ENCODE measurements around the gene SUSD2. TPM values are rescaled to one million over a fixed set of nuclear protein-coding genes. Genes with fewer than 3 reads are reported as not detected.

SUSD2 gene
- total RNA-seq, 3 donors from 2014 or later: 1.3 to 3.9 (median 3.3) TPM

GRCh38 chr22:24154826-24155225 is 26.5 kb upstream of the SUSD2 start:
- ATAC-seq: no peak
- TF ChIP-seq, protein P1, sequence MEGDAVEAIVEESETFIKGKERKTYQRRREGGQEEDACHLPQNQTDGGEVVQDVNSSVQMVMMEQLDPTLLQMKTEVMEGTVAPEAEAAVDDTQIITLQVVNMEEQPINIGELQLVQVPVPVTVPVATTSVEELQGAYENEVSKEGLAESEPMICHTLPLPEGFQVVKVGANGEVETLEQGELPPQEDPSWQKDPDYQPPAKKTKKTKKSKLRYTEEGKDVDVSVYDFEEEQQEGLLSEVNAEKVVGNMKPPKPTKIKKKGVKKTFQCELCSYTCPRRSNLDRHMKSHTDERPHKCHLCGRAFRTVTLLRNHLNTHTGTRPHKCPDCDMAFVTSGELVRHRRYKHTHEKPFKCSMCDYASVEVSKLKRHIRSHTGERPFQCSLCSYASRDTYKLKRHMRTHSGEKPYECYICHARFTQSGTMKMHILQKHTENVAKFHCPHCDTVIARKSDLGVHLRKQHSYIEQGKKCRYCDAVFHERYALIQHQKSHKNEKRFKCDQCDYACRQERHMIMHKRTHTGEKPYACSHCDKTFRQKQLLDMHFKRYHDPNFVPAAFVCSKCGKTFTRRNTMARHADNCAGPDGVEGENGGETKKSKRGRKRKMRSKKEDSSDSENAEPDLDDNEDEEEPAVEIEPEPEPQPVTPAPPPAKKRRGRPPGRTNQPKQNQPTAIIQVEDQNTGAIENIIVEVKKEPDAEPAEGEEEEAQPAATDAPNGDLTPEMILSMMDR (IDR thresholded peaks at IDR 0.05): no peak
- Histone ChIP-seq H3K4me3 (no peak overlapping the region), H3K9me3 (no peaks in the 10 kb centered on the region), H3K4me1 (ENCODE audit: low read depth) (peaks cover 18% of the 10 kb centered on the region), H3K36me3 (ENCODE audit: low read depth) (no peaks in the 10 kb centered on the region)
- intact Hi-C loops (cut with DNase I, micrococcal nuclease): no loop called here
- no peak for DNase-seq

DNA sequence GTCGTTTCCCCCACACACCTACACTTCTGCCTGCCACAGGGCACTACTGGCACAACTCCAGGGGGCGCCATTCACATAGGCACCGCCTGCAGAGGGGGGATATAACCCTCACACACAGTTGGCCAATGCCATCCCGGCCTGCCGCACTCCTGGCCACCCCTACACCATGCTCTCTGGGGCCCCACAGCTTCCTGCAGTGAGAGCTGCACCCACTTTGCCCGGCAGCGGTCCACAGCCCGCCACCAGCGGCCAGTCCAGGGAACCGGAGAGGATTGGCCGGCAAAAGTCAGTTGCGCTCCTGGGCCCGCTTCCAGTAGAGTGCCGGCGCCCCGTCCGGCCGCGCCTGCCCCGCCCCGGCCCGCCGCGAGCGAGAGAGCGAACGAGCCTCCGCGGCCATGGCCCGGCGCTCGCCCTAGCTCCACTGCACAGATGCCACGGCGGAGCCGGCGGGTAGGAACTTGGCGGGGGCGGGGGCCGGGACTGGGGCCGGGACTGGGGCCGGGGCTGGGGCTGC is 25.6 kb upstream of the SUSD2 start:
- DNase-seq (peak; percentile 77 to 86 (median 85)), ATAC-seq (peak; percentile 75)
- H3K36me3 ChIP-seq (ENCODE audit: low read depth): no peaks in the 10 kb centered on the region
- H3K9me3 ChIP-seq: no peaks in the 10 kb centered on the region
- peaks cover 18% of the 10 kb centered on the region for H3K4me1 ChIP-seq (ENCODE audit: low read depth)
- TF ChIP-seq, protein P1 (IDR thresholded peaks at IDR 0.05): peak; percentile 17
- intact Hi-C loops (cut with DNase I, micrococcal nuclease): no loop called here
- peak overlapping the region; percentile 50 for H3K4me3 ChIP-seq

- TF ChIP-seq, protein P1 (IDR thresholded peaks at IDR 0.05): no peak
- H3K4me3 ChIP-seq: peak overlapping the region; percentile 50
- peak; percentile 60 for ATAC-seq
- H3K4me1 ChIP-seq (ENCODE audit: low read depth): peaks cover 18% of the 10 kb centered on the region
- no peaks in the 10 kb centered on the region for H3K9me3 ChIP-seq
- DNase-seq: peak in 2 of 3 donors; percentile 69 to 73
- intact Hi-C loops (cut with DNase I, micrococcal nuclease): no loop called here
- no peaks in the 10 kb centered on the region for H3K36me3 ChIP-seq (ENCODE audit: low read depth)
Observed at GRCh38 chr22:24156141-24156912, 25.0 kb upstream of the SUSD2 start.

GRCh38 chr22:24156913-24157821 is 24.1 kb upstream of the SUSD2 start:
- no peaks in the 10 kb centered on the region for H3K9me3 ChIP-seq
- no peaks in the 10 kb centered on the region for H3K36me3 ChIP-seq (ENCODE audit: low read depth)
- intact Hi-C loops (cut with DNase I, micrococcal nuclease): no loop called here
- H3K4me3 ChIP-seq: no peak overlapping the region
- peak; percentile 89 to 96 (median 92) for DNase-seq
- peak; percentile 87 for ATAC-seq
- peaks cover 18% of the 10 kb centered on the region for H3K4me1 ChIP-seq (ENCODE audit: low read depth)
- TF ChIP-seq, protein P1 (IDR thresholded peaks at IDR 0.05): peak; percentile 86

DNA sequence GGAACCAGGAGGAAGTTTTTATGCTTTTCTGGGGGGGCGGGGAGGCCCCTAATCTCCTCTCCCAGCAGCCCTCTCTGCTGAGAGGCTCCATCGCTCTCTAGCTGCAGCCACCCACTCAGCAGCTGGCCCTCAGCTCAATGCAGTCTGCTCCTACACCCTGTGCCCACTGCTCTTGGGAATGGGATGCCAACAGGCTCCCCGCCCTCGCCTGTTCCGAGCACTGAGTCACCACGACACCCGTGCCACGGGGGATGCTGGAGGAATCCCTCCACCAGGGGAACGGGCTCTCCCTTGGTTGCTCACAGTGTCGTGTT is 23.5 kb upstream of the SUSD2 start:
- intact Hi-C loops (cut with DNase I, micrococcal nuclease): no loop called here

More for the DNA sequence above, 23.5 kb upstream of the SUSD2 start:
- Histone ChIP-seq H3K36me3 (ENCODE audit: low read depth) (no peaks in the 10 kb centered on the region), H3K9me3 (no peaks in the 10 kb centered on the region), H3K4me3 (no peak overlapping the region), H3K4me1 (ENCODE audit: low read depth) (peaks cover 18% of the 10 kb centered on the region)
- ATAC-seq (no peak), DNase-seq (no peak)
- TF ChIP-seq, protein P1 (IDR thresholded peaks at IDR 0.05): no peak
